Activated CD4-positive, alpha-beta T cell treated with anti-CD3 and anti-CD28 coated beads for 48 hours (primary cell): ENCODE data around the gene LMX1B.
"Not testable (repeated sequence)": the region's sequence is repeated elsewhere in the genome, so short reads cannot be mapped to it uniquely, and the experiment has no call there.

Experiments
- DNase-seq: peaks from one replicate; pipeline ENCODE4 v3.0.0-alpha.2; 2020

The LMX1B gene

DNA sequence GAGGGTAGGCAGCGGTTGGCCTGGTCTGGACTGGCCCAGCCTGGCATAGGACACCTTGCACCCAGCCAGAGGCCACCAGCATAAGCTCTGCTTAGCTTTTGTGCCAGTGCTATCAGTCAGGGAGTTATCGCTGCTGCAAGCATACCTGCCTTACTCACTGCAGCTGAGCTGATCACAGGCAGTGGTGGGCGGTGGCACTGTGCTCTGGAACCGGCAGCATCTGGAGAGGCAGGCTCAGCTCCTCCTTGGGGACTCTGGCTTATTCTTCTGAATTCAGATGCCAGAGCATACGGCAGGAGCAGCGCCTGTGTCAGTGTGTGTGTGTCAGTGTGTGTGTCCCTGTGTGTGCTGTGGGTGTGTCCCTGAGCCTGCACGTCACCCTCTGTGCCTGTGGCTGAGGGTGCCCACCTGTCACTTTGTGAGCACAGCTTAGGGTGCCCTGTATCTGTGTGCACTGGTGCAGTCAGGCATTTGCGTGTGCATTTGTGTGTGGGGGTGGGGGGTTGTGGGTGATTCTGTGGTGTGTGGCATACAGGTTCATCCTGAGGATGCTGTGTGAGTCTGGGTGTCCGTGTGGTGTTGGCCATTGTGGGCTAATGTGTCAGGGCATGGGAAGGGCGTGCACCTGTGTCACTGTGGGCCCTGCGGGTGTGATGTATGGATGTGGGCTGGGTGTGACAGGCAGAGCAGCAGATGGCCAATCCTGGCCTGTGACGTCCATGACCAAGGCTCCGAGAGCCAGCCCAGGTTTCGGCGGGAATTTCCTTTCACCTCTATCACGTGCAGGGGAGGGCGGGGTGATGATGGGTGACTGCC lies 23.5 kb downstream of the LMX1B start:
- no peak for DNase-seq

DNA sequence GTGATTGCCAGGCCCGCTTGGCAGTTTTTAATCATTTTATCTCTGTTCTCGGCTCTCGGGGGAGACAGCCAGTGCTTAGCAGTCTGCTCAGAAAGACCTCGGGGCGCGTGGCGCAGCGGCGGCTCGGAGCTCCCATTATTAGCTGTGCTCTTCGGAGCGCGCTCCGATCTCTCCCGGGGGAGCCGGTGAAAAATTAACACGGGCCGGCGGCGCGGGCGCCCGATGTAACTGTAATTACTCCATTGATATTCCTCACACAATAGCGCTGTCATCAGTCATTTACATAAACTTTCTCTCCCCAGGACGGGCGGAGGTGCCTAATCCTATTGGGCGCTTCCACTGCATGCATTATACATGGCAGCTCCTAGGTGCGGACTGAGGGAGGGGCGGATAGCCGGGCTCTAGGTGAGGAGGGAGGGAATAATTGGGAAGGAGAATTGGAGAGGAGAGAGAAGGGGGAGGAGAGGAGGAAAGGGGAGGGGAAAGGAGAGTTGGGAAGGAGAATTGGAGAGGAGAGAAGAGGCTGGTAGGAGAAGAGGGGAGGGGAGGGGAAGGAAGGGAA lies 24.9 kb downstream of the LMX1B start:
- no peak for DNase-seq

DNA sequence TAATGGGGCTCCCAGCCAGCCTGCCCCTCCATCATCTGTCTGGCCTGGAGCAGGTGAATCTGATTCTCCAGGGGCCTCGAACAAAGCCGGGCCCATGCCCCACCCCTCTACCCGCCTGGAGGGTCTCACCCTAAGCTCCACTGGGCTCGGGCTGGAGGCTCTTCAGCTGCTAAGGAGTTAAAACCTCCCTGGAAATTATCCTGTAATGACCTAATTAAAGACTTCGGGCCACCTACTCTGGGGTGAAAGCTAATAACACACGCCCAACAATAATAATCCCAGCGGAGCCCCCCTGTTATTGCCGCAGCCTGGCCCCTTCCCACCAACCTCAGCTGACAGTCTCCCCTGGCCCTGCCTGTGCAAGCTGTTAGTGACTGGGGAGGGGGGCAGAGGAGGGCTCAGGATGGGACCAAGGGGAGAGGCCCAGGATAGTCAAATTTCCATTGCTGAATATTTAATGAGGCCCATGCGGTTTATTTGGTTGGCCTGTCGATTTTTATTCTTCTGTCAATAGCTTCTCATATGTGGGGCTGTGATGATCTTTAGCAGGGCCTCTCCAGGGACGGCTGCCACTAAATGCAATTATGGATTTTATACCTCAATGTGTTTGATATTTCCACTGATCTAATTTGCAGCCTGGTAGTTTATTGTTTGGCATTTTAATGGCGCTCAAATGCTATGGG lies 25.7 kb downstream of the LMX1B start:
- DNase-seq = no peak

DNA sequence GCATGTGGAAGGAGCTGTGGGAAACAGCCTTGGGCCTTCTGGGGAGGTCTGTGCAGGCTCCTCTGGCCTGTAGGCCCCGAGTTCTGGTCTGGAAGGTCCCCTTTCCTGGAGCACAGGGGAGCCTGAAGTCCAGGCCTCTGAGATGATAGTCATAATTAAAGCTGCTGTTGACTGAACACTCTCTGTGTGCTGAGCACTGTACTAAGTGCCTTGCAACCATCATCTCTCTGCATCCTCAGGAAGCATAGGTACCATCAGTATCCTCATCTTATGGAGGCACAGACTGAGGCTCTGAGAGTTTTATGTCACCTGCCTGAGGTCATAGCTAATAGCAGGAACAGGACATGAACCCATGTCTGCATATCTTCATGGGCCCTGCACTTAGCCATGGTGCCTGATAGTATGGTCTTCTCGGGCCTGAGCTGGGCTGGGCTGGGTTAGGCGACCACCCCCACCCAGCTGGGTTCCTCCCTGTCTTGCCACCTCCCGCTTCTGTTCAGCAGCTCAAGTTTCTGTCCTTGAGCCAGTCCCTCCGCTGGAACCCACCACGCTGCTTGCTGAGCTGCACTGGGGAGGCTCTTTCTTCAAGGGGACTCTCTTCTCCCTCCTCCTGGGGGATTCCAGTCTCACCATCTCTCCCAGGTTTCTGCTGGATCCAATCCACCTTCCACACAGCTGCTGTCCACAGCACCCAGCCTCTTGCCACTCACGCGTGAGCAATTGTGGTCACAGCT lies 27.6 kb downstream of the LMX1B start:
- no peak for DNase-seq

DNA sequence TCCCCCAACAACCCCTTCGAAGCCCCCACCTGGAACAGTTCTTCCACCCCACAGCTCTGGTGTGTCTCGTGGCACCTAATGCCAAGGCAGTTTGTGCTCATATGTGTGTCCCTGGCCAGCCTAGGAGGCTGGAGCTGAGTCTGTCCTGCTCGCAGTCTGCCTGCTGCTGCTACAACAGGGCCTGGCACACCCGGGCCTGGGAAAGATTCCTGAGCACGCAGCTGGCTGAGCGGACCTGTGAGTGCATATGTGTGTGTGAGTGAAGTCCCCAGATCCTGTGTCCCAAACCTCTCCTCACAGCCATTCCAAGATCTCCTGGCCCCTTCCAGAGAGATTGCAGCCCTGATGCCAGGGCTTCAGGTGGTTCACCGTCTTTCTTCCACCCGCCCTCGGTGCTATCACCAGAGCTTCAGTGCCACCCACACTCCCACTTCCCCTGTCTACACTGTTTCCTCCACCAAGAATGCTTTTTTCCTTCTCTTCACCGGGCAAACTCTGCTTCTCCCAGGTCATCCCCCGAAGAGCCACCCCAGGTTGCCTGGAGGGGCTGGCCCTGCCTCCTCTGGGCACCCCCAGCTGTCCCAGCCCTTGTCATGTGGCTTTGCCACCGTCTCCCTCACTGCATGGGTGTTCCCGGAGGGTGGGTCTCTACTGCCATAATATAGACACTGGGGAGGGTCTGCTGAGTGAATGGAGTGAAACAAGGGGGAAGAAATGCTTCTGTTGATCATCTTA lies 28.4 kb downstream of the LMX1B start:
- no peak for DNase-seq

DNA sequence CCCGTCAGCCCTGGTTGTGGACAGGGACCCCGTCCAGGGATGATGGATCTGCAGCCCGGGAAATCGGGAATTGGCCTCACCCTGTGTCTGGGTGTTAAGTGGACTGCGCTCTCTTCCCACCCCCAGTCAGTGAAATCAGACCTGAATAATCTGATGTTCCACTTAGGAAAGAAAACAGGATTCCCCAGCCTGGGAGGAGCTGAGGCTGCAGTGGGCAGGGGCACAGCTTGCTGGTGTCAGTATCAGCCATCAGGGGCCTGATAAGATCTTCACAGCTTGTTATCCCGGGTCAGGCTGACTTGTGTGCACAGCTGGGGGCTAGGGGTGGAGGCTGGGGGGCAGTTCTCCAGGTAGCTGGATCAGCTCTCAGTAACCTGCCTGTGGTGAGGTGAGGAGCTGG lies 29.1 kb downstream of the LMX1B start:
- no peak for DNase-seq

DNA sequence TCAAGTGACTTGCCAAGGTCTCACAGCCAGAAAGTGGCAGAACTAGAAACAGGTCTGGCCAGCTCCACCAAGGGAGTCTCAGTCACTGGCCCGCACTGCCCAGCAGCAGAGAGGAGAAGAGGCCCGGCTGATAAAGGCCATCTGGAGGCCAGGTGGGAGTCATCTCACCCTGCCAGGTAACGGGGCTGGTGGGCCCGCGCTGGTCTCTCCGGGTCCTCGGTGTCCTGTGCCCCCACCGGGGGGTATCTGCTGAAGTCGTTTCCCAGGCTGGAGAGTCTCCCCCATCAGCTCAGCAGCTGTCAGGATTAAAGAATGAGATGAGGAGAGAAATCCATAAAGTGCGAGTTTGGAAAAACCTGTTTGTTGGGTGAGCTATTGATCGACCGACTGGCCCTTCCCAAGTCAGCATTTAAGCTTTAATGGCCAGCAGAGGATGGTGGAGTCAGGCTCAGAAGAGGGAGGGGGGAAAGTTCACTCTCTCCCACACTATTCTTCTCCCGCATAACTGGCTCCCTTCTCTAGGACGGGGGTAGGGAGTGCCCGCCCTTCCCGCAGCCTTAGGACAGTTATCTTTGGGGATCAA lies 30.3 kb downstream of the LMX1B start:
- DNase-seq = no peak

DNA sequence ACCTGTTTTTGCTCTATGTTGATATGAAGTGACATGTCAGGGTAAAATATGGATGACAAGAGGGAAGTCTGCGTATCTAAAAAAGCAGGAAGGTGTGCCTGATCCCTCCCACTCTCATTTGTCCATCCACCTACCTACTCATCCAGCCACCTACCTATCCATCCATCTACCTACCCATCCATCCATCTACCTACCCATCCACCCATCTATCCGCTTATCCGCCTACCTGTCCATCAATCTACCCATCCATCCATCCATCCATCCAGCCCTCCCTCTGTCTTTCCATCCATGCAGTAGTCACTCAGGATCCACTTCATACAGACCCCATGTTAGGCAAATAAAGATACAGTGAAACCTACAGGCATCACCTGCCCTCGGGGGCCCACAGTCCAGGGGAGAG lies 32.4 kb downstream of the LMX1B start:
- DNase-seq = no peak

DNA sequence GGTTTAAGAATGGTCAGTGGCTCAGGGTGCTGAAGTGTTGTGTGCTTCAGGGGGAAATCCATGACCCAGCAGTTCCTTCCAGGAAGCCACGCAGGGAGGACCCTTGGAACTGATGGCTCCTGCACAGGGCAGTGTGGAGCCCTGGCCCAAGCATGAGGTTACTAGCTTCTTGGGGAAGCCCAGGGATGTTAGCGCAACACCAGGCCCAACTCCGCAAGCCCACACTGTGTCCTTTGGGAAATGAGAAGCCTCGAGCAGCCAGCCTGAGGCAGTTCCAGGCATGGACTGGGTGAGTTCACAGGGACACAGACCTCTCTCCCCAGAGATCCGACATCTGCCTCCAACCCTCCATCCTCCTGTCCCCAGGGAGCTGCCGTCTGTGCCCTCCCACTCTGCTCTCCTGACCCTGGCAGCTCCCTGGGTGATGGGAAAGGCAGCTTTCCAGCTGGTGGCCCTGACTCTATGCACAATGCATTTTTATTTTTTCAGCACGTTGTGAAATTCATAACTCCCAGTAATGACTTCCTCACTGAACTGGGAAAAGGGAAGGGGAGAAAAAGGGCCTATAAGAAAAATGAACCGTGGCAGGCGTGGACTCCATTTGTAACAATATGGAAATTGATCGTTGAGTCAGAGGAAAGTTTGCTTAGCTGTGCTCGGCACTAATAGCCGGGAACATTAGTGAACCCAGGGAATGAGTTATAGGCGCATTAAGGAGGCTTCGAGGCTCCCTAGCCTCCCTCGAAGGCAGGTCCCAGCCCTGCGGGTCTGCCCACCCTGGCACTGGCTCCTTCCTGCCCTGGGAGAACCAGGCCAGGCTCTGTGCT lies 34.1 kb downstream of the LMX1B start:
- DNase-seq = no peak

DNA sequence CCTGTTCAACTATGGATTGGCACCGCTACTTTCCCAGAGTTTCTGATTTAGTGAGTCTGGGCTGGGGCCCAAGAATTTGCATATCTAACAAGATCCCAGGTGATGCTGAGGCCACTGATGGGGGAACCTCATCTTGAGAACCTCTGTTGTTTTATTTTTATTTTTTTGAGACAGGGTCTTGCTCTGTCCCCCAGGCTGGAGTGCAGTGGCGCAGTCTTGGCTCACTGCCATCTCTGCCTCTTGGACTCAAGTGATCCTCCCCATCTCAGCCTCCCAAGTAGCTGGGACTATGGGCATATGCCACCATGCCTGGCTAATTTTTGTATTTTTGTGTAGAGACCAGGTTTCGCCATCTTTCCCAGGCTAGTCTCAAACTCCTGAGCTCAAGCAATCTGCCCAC lies 35.7 kb downstream of the LMX1B start:
- no peak for DNase-seq

DNA sequence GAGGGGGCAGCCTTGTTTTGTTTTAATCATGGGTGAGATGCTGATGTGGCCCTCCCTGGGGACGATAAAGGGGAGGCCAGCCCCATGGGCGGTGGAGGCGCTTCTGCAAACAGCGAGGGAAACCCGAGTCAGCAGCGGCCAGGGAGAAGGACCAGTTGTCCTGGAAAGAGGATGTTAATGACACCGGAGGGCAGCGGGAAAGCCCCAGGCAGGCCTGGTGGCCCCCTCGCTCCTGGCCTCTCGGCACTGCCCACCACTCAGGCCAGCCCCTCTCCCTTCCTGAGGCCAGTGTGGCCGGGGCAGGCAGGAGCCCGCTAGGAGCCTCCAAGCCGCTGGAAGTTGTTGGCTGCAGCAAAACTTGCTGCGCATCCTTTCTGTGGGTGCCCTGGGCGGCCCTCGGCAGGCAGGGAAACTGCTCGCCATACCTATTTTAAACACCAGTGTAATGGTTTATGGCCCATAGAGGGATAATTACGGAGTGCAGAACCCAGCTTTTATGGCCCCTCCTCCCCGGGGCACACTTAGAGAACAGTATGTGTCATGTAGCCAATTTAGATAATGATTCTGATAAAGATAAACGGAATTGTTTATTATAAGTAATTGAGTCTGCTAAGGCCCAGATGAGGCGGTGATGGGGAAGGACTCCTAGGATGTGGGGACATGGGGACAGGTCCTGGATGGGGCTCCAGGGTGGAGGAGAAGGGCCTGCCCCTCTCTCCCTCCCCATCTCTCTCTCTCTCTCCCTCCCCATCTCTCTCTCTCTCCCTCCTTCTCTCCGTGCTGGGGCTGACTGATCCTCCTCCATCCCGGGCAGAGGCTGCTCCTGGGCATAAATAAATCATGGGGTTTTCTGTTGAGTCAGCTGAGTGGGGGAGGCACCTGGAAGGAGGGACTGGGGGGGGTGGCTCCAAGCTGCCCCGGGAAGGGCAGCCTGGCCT lies 36.9 kb downstream of the LMX1B start:
- DNase-seq = no peak

DNA sequence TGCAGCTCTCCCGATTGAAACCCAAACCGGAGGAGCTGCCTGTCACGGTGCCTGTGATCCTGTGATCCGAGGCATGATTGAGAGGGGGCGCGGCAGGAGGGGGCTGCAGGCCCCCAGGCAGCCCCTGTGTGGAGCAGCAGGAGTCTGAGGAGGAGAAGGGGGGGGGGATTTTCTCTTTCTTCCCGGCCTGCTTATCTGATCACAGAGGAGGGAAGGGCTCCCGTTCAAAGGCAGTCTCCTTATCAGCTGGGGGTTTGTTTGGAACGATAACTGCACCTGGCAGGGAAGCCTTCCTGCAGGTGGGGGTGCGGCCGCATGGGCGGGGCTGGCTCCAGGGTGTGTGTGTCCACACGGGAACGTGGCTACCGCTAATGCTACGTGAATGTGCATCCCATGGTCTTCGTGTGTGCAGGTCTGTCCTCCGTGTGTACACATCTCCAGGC lies 38.4 kb downstream of the LMX1B start:
- no peak for DNase-seq

DNA sequence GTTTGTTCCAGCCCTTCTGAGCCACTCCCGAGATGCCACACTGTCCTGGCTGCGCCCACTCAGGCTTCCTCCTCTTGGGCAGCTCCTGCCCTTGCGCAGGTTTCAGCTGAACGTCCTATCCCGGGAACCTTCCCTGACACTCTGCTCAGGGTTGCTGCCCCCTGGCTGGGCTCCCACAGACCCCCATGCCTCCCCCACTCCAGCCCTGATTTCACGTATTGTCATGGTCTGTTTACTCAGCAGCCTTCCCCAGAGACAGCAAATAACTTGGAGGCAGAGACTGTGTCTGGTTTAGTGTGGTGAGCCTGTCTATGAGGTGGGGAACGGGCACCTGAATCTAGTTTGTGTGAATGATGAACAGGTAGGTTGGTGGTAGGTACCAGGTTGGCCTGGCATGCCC lies 40.4 kb downstream of the LMX1B start:
- DNase-seq = no peak

DNA sequence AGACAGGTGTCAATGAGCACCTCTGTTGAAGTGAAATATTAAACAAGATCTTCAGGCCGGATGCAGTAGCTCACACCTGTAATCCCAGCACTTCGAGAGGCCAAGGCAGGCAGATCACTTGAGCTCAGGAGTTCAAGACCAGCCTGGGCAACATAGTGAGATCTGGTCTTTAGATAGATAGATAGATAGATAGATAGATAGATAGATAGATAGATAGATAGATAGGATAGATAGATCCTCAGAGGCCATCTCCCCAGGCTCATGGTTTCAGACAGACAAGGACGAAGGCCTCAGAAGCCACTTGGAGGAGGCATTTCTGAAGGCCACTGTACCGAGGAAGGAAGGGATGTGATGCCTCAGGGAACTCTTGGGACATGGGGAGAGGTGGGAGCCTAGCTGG lies 42.5 kb downstream of the LMX1B start:
- not testable (repeated sequence) for DNase-seq

DNA sequence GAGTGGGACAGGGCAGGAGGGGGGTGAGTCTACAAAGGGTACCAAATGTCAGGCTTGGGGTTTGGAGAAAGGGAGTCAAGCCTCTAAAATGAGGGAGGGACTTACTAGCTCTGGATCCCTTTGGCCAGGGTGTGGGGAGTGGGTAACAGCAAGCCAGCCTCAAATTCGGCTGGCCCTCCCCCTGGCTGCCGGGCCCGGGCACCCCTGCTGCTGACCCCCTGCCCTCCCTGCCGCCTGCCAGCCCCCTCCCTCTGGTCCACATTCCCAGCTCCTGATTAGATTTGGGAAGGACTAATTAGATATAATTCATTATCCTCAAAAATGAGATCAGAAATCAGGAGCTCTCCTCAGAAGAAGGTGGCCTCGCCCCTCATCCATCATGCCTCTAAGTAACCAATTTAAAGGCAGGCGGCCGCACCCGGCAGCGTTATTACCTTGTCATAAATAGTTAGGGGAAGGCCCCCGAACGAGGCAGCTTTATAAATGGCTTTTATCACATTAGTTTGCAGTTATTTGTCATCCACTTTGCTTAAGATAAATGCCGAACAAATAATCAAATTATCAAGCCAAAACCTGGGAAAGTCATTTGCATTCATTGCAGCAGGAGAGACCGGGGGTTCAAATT lies 44.6 kb downstream of the LMX1B start:
- DNase-seq = no peak

DNA sequence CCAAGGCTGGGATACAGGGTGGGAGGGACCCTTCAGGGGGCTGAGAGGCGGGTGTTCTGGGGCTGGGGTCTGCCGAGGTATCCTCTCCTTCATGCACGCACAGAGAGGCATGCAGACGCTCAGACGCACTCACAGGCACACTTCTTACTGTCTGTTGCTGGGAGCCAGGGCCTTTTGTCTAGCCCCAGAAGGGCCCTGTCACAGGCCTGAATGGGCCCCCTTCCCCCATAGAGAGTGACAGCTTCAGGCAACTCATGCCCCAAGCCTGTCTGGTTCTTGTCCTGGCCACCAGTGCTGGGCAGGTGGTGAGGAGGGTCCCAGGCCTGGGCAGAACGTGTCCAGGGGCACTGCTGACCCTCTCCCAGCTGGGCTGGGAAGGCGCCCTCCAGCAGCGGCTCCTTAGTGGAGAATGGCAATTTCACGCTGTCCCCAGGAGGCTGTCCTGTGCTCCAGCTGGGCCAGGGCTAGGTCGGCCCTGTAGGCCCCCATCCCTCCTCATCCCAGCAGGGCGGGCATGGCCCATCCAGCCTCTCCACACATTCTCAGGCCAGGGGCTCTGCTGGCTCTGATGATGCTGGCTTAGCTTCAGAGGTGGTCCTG lies 45.3 kb downstream of the LMX1B start:
- no peak for DNase-seq

DNA sequence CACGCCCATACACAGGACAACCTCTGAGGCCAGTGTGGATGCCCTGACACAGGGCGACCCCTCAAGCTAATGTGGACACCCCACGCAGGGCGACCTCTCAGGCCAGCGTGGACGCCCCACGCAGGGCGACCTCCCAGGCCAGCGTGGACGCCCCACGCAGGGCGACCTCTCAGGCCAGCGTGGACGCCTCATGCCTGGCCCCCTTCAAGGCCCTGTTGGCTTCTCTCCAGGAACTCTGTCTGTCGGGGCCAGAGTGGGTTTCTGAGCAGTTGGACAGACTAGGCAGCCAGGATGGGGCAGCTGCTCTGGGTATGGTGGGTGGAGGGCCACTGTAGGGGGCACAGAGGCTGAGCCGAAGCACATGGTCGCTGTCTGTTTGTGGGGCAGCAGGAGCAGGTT lies 47.4 kb downstream of the LMX1B start:
- DNase-seq = no peak

DNA sequence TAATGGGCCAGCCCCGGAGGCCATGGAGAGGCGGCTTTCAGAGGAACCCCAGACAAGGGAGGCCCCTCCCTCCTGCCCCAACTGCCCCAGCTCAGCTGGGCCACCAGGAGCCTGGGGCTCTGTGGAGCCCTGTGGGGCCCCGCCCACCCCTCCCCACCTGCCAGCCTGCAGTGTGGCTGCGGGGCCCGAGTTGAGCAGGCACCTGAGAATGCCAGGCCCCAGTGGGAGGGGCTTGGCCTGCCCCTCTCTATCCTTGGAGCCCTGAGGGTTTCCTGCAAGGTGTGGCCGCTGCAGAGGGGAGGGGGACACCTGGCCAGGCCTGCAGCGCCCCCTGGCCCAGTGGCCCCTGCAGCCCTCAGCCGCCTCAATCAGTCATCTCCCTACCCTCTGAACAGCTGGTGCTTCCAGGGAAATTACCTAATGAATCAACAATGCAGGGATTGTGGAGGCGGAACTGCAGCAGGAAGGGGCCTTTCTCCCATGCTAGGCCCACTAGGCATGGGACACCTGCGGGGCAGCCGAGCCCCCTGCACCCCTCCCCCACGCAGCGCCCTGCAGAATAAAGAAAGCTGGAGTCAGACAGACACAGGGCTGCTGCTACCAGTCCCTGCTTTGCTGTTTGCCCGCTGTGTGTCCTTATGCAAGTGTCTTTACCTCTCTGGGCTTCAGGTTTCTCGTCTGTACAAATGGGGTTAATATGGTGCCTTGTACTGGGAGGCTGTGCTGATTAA lies 48.0 kb downstream of the LMX1B start:
- no peak for DNase-seq

DNA sequence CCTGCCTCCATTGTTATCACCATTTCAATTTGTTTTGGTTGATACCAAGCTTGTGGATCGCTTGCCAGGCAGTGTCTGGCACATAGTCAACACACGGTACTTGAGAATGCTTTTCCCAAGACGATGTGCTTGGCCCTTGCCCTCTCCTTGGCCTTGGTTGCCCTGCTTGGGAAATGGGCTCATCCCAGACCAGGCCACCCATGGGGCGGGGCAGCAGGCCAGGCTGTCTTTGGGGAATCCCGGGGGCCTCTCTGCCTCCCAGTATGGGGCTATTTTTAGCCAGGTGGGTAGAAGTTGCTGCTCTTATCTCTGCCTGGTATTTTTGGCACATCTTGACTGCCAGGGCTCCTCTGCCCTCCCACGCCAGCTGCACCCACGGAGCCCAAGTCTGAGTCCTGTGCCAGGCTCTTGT lies 49.9 kb downstream of the LMX1B start:
- DNase-seq = no peak
